ENCODE measurements around the gene RANBP1.

RANBP1 gene

DNA sequence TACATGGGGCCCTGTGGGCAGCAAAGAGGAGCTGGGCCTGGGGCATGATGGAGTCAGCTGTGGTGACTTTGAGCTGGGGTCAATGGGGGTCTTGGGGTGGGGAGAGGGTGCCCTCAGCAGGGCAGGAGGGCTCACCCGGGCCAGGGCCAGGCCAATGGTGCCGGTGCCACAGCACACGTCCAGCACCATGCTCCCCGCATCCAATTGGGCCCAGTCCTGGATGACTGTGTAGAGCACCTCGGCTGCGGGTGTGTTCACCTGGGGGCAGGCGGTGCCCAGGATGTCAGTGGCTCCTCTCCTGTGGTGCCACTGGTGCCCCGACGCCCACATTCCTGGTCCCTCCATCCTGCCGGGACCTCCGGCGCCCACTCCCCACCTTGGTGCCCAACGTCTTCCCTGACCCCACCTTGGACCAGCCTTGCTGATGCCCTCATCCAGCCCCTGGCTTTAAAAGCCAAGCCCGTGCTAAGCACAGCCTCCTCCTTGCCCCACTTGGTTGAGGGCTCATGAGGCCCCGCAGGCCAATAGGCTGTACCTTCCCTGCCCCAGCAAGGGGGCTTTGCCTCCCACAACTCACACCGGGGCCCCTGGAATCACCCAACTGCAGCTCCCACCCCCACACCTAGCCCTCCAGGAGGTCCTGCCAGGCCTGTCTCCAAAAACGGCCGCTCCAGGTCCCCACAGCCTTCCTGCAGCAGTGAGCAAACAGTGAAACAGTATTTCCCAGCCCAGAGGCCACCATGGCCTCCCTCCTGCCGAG lies 2.2 kb upstream of the RANBP1 start:
- TF ChIP-seq, protein P1, sequence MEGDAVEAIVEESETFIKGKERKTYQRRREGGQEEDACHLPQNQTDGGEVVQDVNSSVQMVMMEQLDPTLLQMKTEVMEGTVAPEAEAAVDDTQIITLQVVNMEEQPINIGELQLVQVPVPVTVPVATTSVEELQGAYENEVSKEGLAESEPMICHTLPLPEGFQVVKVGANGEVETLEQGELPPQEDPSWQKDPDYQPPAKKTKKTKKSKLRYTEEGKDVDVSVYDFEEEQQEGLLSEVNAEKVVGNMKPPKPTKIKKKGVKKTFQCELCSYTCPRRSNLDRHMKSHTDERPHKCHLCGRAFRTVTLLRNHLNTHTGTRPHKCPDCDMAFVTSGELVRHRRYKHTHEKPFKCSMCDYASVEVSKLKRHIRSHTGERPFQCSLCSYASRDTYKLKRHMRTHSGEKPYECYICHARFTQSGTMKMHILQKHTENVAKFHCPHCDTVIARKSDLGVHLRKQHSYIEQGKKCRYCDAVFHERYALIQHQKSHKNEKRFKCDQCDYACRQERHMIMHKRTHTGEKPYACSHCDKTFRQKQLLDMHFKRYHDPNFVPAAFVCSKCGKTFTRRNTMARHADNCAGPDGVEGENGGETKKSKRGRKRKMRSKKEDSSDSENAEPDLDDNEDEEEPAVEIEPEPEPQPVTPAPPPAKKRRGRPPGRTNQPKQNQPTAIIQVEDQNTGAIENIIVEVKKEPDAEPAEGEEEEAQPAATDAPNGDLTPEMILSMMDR (IDR thresholded peaks at IDR 0.05; ENCODE audit: low read depth, low read length, missing control alignments): no peak
- no peak overlapping the region for H3K4me3 ChIP-seq (replicated peaks; ENCODE audit: low read depth, low read length)
- no peak for DNase-seq (ENCODE audit: extremely low read depth, low read depth)

DNA sequence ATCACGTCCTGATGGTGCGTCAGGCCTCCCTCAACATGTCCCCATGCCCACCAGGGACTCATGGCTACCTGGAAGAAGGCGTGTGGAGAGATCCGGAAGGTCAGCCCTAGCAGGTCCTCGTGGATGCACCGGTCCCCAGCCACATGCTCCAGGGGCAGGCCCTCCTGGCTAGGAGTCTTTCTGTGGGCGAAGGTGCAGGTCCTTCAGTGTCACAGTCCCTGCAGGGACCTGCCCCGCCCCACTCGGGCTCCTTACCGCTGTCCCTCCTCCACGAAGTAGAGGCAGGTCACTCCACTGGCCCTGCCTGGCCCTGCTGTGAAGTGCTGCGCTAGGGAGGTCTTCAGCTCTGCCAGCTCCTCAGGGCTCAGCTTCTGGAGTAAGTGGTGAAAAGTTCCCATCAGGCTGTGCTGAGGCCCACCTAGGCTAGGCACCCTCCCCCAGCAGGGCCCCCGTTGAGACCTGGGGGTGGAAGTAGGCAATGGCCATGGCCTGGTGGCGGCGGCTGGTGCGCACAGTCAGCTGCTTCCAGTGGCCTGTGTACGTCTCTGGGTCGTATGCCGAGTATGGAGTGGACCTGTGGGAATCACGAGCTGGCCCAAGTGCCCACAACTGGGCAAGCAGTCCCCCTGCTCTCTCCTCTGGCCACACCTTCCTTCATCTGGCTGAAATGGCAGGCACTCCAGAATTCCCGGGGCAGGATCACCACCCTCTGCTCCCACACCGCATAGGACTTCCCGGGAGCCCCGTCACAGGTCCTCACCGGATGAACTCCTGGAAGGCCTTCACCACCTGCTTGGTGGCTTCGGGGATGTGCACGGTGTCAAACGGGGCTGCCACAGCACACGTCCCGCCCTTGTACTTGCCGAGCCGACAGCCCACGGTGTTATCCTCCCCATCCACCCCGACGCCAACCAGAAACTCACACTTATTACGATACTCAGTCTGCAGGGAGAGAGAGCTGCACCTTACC lies 1.1 kb upstream of the RANBP1 start:
- H3K4me3 ChIP-seq (replicated peaks; ENCODE audit: low read depth, low read length): peak overlapping the region; percentile 87
- TF ChIP-seq, protein P1 (IDR thresholded peaks at IDR 0.05; ENCODE audit: low read depth, low read length, missing control alignments): no peak
- no peak for DNase-seq (ENCODE audit: extremely low read depth, low read depth)

DNA sequence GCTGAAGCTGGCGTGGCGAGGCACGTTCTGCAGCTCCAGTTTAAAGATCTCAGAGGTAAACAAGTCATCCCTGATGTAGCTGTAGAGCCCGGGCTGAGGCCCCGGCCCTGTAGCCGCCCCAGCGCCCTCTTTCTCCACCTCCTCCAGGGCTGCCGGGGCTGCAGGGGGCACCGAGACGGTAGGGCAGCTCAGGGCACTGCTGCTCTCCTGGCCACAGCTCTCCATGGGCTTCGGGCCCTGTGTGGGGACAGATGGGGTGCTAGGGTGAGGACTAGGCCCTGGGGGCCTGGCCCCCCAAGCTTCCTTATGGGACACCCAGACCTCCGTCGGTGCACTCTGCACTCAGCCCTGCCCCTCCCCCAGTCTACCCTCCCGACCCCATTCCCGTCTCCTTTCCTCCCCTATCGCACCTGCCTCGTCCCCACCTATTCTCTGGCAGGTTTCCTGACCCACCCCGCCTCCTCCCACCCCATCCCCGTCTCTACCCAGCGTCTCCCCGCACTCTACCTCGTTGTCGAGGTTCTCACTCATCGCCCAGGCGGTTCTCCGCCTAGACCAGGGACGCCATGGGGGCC lies 559 bp downstream of the RANBP1 start:
- H3K4me3 ChIP-seq (replicated peaks; ENCODE audit: low read depth, low read length): peak overlapping the region; percentile 87
- DNase-seq (ENCODE audit: extremely low read depth, low read depth): no peak
- TF ChIP-seq, protein P1 (IDR thresholded peaks at IDR 0.05; ENCODE audit: low read depth, low read length, missing control alignments): no peak

DNA sequence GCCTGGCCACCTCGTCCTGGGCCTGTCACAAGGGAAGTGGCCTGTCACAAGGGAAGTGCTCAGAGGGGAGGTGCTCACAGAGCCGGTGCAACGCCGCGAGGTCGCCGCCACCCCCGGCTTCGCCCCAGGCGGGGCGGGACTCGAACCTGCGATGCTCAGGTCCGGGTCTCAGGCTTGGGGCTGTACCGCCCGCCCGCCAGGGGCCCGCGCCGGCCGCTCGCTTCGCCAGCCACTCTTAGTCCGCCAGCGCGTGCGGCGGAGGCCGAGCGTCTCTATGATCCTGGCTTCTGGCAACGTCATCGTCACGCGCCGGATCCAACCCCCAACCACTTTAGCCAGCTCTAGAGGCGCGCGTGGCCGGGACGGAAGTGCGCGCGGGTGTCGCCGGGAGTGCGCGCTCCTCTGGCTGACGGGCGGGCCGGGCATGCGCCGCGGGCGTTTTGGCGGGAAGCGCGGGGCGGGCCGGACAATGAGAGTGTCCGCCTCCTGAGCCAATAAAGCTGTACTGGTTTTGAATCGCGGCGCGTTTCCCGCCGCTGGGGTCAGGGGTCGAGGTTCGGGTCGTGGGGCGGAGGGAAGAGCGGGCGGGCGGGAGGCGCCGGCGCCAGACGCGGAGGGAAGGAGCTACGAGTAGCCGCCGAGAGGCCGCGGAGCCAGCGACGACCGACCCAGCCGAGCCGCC lies 1.2 kb downstream of the RANBP1 start, which contains the start of gene TRMT2A:
TRMT2A (minus strand) TSS at position 276 of the 682 bp plus-strand sequence. CDS start 320 bp downstream, outside the sequence.
- TF ChIP-seq, protein P1 (IDR thresholded peaks at IDR 0.05; ENCODE audit: low read depth, low read length, missing control alignments): no peak
- H3K4me3 ChIP-seq (replicated peaks; ENCODE audit: low read depth, low read length): peak within 1 kb of the TSS; percentile 87
- peak; percentile 91 for DNase-seq (ENCODE audit: extremely low read depth, low read depth)

DNA sequence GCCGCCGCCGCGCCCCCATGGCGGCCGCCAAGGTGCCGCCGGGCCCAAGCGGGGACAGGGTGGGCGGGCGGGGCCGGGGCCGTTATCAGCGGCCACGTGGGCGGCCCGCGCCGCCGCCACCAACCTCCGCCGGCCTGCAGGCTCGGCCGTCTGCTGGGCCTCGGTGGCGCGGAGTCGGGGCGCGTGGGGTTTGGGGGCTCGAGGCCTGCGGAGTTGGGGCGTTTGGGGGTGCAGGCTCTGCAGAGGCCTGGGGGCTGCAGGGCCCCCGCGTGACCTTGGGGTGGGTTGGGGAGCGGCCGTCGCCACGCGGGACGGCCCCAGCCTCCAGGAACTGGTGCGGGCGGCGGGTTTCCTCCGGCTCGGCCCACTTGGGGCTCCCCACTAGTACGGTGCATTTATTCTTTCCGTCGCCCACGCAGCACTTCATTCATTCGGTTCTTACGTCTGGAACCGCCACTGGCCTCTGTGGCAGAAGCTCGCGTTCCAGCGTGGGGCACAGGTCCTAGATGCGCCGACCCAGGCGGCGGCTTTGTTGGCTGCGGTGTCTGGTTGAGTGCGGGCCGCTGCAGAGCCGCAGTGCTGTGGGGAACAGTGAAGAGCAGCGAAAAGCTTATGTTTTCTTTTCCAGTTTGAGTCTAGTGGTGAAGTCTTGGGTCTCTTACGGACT lies 1.9 kb downstream of the RANBP1 start:
- peak overlapping the region; percentile 87 for H3K4me3 ChIP-seq (replicated peaks; ENCODE audit: low read depth, low read length)
- TF ChIP-seq, protein P1 (IDR thresholded peaks at IDR 0.05; ENCODE audit: low read depth, low read length, missing control alignments): no peak
- DNase-seq (ENCODE audit: extremely low read depth, low read depth): no peak
